GM19240 (cell line): ENCODE results near the gene IL26.
"Not testable (repeated sequence)": the region's sequence is repeated elsewhere in the genome, so short reads cannot be mapped to it uniquely, and the experiment has no call there.

Experiments
- DNase-seq: peaks from one replicate; pipeline ENCODE4 v3.0.0; 2011; ENCODE audit warnings: low spot score; ENCODE audit not compliant: insufficient read length

IL26 gene

DNA sequence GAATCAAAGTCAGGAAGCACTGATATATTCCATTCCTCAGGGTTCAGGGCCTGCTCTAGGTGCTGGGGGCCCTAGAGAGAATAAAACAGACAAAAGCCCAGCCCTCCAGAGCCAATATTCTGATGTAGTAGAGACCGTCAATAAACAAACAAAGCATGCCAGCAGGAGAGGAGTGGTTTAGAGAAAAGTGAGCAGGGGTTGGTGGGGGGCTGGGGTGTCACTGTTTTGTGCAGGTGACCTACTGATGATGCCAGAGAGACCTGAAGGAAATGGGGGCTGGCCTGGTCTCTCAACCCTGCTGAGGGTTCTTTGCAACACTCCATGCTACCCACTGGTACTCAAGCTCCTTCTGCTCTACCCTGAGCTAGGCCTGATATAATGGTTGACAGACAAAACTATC, 26.5 kb downstream of the IL26 start:
- no peak for DNase-seq

DNA sequence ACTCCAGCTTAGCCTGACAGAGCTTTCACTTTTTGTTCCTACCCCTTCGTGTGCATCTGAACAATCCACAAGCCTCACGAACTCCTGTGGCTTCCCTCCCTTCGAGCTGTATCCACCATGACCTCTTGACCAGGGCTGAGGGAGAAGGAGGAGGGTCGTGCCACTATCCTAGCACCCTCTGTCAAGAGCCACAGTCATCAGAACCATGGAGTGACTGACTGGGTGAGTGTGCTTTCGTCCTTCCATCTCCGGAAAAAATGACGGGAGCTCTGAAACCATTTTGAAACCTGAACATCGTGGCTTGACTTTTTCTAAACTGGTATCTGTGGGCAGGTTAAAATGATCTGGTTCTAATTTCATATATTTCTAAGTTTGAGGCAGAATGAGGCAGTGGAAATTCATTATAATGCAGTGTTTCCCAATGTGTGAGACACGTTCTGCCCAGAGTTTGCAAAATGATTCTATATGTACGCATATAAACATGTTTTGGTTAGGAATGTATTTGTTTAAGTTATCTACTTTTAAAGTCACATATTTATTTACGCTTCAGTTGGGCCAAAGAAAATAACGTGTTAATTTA, 27.0 kb downstream of the IL26 start:
- DNase-seq = no peak

DNA sequence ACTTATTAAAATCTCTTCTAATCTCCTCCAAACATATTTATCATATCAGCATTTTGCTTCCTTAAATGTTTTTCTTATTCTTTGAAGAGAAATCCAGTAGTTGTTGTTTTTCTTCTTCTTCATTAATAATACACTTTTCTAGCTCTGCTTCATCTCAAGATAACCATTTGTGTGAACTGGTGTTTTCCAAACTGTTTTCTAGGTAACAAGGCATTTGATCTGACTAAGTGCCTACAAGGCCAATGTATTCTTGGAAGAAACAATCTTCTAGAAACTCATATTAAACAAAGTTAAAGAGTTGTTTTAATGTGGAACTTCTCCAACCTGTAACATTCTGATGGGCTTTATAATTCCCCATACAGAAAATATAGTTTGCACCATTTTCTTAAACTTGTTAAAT, 35.3 kb downstream of the IL26 start:
- no peak for DNase-seq

- no peak for DNase-seq
Measured at GRCh38 chr12:68189821-68190242, 35.8 kb downstream of the IL26 start.

DNA sequence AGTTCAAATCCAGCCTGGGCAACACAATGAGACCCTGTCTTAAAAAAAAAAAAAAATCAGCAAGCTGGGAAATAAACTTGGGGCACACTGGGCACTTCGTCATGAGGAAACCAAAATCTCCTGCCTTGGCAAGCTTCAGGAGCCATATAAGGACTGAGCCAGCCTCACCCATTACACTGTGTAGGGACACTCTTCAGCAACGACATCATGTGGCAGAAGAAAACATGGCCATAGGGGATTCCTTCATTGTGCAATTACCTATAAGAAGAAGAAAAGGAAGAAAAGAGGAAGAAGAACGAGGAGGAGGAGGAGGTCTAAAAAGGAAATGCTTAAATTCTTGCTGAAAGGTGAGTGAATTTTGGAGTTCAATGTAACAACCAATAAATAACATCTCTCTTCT, 40.0 kb downstream of the IL26 start:
- no peak for DNase-seq

- DNase-seq = no peak
Measured at GRCh38 chr12:68180792-68181744, 44.5 kb downstream of the IL26 start.

GRCh38 chr12:68178774-68179439, 46.7 kb downstream of the IL26 start:
- no peak for DNase-seq

DNA sequence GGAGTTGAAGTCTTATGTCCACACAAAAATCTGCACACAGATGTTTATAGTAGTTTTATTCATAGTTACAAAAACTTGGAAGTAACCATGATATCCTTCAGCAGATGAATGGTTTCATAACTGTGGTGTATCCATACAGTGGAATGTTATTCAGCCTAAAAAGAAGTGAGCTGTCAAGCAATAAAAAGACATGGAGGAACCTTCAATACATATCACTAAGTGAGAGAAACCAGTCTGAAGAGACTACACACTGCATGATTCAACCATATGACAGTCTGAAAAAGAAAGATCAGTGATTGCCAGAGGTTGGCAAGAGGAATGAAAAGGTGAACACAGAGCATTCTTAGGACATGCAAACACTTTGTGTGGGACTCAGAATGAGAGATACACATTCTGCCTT, 47.4 kb downstream of the IL26 start:
- DNase-seq = no peak

GRCh38 chr12:68177562-68177961, 48.0 kb downstream of the IL26 start:
- no peak for DNase-seq

GRCh38 chr12:68176257-68176656, 49.4 kb downstream of the IL26 start:
- no peak for DNase-seq

DNA sequence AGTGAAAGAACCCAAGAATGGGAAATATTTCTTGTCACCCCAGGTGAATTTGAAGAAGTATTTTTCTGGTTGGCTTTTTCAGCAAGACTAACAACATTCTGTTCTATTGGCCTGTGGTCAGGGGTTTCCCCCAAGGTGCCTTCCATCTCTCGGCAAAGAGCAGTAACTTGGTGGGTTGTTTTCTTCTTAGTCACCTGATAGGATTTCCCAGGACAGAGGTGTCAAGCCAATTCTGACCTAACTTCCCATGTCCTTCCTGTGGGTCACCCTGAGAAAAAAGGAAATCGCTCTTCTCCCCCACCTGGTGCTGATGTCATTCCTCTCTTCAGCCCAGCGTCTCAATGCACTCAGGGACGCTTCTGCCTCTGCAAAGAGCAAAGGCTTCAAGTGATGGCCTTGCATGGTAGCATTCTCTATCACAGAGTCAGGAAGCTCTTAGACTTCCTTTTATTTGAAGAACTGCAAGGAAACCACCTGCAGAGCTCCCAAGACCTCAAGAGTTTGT, 50.0 kb downstream of the IL26 start:
- DNase-seq = peak; percentile 46

GRCh38 chr12:68174761-68175160, 50.8 kb downstream of the IL26 start:
- DNase-seq = not testable (repeated sequence)

DNA sequence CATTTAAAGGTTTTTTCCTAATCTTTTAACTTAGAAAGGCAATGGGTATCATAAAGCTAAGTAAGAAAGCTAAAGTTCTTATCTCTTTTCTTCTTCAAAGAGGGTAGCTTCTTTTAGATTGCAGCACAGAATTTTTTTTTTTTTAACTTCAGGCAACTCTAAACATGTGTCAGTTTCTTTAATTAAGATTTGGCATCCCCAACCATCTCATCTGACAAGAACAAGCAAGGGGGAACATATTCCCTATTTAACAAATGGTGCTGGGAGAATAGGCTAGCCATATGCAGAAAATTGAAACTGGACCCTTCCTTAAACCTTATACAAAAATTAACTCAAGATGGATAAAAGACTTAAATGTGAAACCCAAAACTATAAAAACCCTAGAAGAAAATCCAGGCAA, 51.8 kb downstream of the IL26 start:
- DNase-seq = no peak

DNA sequence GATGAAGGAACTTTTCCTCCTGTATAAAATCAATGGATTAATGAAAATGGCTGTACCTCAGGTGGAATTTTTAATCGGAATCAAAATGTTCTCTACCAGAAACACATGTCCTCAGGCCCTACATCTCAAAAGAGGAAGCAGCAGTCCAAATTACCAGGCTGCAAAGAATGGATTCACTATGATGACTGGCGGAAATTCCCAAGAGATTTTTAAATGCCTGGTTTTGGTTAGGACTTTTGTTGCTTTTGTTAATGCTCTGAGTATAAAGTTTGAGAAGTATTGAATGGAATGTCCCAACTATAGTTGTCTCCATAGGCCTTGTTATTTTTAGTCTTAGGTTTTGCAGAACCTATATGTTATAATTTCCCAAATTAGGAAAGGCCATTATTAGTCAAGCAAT, 54.9 kb downstream of the IL26 start:
- DNase-seq = no peak

DNA sequence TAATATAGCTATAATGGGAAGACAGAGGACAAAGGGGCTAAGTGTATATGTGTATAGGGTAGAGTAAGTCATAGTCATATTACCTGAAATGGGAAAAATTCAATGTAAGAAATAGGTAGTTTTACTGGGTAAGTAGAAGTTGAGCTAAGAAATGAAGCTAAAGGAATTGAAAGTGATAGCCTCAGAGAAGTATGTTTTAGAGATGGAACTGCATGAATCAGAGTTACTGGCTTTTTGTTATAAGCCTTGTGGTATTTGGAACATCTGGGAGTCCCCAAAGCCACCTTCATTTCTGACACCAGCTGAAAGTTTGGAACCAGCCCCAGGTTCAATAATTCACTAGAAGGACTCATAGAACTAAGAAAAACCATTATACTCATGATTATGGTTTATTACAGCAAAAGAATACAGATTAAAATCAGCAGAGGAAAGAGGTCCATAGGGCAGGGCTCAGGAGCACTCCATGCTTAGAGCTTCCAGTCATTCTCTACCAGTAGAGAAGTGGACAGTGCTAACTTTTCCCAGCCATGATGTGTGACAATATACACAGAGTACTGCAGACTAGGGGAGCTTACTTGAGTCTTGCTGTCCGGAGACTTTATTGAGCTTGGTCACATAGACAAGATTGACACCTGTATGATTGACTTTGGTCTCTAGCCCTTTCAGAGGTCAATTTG, 56.3 kb downstream of the IL26 start:
- no peak for DNase-seq

DNA sequence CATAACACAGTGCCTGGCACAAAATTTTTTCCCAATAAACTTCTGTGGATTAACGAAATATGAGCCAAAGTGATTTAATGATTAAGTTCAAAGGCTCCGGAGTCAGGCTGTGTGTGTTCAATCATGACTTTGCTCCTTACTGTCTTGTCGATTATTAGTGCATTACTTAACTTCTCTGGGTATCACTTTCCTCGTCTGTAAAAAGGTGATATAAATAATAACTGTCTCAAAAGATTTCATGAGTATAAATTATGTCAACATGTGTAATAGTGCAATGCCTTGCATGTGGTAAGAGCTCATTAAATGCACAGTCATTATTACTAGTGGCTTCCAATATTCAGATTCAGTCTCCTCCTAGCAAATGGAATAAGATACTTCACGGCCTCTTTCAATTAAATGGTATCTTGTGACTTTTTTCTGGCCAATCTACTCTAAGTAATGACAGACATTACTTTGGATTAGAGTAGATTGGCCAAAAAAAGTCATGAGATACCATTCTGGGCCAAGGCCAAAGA, 59.2 kb downstream of the IL26 start:
- no peak for DNase-seq

DNA sequence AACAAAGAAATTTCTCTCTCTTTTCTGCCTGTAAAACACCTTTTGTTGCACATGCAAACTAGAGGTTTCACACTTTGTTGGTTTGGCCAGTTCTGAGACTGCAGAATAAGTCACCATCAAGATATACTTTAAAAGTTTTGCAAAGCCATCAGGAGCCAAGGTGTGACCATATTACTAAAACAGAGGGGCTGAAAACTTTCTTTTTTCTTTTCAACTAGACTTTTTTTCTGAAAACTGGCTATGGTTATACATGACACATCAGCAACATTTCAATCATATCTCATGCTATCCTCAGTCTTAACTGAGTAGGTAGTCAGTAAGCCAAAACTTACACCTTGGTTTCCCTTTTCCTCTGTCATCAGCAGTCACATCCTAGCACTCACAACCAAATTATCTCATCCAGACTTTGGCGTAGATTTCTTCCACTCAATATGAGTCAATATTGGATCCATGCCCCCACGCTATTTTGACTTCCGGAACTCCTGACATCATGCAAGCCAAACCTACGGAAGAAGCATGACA, 62.0 kb downstream of the IL26 start:
- no peak for DNase-seq

DNA sequence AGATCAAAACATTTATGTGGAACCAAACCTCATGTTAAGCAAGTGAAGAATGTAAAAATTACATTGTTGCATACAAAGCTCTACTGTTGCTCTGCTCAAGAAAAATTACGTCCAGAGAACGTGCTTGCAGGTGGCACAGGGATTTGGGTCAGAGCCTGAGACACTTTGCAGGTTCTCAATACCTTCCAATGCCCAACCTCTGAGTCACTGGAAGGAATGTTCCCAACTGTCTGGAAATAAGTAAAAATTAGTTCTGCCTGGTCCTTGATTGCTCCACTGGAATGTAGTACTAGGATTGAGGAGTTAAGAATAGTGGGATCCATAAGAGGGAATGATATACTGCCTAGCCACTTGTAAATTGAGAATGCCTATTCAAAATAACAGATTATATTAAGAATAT, 63.2 kb downstream of the IL26 start:
- no peak for DNase-seq

DNA sequence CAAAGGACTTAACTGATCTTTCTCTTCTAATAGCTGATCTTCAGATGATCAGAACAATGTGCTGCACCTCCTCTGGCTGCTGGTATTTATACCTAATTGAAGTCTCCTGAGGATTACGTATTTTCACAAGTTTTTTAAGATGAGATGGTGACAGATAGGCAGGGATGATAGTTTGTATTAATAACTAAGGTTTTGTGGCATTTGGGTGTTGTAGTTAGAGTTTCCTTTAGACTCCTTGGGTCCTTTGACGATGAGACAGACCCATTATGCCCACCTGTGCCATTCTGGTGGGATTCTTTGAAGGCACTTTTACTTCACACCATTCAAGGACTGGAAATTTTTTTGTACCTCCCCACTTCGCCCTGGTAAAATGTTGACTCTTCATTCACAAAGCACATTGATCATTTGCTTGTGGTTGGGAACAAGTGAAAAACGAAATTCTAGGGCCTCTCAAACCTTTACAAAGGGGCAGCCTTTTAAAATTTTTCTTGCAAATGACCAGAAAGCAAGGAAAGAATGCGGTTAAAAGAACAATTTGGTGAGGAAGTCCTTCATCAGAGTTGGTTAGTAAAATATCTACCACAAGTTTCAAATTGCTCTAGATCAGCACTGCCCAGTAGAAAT, 65.8 kb downstream of the IL26 start, which contains the start of gene IFNG:
IFNG (minus strand) TSS at position 60 of the 624 bp plus-strand sequence. CDS start 125 bp downstream, outside the sequence.
- DNase-seq = no peak

DNA sequence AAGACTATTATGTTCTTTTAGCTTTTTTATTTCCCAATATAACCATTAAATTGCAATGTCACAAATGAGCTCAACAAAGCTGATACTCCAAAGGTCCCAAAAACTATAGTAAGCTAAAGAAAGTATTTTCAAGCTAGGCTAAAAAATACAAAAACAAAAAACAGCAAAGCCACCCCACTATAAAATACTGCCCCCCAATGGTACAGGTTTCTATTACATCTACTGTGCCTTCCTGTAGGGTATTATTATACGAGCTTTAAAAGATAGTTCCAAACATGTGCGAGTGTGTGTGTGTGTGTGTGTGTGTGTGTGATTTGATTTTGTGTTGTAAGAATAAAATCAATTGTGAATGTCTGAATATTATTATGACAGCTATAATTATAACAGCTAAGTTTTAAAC, 67.2 kb downstream of the IL26 start:
- DNase-seq = no peak

DNA sequence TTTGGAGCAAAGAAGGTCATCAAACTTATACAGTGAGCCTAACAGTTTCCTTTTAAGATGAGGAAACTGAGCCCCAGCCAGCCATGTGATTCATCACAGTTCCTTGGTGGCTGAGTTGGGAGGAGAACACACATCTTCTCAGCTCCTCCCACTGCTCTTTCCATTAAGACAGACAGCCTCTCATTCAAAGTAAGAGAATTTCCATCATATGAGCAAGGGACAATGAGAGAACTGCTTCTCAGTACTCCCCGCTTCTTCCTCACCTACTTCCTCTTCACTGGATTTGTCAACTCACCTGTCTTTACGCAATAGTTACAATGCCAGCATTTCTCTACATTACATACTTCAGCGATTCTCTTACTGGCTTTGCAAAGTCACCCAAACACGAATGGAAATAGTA, 68.2 kb downstream of the IL26 start:
- DNase-seq = no peak
